GM21717 (cell line): ENCODE data around the gene EFHD2.
"Not testable (repeated sequence)": the region's sequence is repeated elsewhere in the genome, so short reads cannot be mapped to it uniquely, and the experiment has no call there.

Experiments used
- ATAC-seq: cut with Tn5 transposase; IDR thresholded peaks from one replicate; pipeline ENCODE4 v1.9.1; 2021; ENCODE audit warnings: mild to moderate bottlenecking, moderate library complexity; ENCODE audit not compliant: unreplicated experiment

Gene EFHD2, protein sequence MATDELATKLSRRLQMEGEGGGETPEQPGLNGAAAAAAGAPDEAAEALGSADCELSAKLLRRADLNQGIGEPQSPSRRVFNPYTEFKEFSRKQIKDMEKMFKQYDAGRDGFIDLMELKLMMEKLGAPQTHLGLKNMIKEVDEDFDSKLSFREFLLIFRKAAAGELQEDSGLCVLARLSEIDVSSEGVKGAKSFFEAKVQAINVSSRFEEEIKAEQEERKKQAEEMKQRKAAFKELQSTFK

DNA sequence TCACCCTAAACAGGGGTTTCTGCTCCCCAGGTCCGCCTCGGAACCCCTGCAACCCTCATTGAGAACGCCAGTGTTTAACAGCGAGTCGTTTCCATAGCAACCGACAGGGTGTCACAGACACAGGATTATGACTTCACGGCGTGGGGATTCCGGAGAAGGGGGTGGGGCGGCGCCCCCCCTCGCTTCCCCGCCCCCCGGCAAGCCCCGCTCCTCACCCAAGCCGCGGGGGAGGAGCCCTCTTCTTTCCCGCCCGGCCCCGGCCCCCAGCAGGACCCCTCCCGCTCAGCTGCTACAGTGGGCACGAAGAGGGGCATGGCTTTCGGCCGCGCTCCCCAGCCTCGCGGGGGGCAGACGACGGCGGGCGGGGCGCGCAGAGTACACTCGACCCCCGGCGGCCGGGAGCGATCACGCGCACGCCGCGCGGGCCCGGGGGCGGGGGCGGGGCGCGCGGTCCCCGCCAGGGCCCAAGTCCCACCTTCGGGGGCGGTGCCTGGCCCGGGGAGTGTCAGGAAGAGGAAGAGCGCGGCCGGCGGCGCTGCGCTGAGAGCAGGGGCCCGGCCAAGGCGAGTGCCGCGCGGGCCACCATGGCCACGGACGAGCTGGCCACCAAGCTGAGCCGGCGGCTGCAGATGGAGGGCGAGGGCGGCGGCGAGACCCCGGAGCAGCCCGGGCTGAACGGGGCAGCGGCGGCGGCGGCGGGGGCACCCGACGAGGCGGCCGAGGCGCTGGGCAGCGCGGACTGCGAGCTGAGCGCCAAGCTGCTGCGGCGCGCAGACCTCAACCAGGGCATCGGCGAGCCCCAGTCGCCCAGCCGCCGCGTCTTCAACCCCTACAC lies at the start of gene EFHD2:
Gene EFHD2, plus strand, starts transcription at position 501 of the 835 bp plus-strand sequence. Its CDS starts 84 bp downstream, at position 585.
- ATAC-seq = peak; percentile 78

DNA sequence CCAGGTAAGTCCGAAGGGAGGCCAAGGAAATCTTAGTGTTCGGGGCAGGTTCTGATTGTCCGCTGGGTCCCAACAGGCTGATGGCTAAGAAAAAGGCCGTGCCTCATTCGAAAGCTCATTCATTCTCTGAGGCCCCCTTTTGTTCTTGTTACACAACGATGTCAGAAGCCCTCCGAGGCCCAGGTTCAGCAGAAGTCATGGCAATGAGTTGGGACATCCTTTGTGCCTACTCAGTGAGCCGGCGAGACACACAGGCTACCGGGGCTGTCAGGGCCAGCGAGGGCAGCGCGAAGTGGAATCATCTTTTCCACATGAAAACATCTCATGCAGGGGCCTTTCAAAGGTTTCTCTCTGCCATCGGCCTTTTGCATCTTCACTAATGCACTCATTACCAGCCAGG lies 49.0 kb upstream of the EFHD2 start:
- no peak for ATAC-seq

DNA sequence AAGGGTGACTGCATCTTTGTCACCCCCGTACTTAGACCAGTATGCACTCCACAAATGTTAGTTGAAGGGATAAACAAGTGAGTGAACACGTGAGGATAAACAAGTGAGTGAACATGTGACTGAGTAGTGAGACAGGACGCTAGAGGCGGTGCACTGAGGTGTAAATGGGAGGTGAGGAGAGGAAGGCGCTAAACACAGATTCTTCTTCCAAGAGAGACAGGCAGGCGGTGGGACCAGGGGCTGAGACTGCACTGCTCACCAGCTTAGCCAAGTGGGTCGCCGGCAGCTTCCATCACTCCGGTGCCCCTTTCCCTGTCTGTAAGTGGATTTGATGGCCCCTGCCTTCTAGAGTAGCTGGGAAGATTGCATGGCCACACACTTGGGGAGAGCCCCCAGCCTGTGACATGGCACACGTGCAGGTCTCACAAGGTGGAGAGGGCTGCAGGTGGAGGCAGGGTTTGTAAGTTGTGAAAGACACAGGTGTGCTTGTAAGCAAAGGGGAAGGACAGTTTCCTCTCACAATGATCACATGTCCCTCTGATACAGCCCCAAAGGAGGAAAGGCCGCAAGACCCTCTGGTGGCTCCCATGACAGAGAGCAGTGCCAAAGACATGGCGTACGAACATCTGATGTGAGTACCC lies 47.5 kb upstream of the EFHD2 start:
- ATAC-seq = no peak

DNA sequence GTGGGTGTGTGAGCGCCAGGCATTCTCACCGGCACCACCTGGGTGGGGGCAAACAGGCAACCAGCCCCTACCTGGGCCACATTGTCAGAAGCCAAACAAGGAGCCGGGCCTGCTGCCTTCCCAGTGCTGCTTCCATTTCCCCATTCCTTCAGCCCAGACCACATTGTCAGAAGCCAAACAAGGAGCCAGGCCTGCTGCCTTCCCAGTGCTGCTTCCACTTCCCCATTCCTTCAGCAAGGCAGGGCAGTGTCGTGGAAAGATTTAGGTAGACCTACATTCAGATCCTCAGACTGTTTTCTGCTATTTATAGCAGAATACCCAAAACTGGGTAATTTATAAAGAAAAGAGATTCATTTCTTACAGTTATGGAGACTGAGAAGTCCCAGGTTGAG lies 47.0 kb upstream of the EFHD2 start:
- ATAC-seq = no peak

DNA sequence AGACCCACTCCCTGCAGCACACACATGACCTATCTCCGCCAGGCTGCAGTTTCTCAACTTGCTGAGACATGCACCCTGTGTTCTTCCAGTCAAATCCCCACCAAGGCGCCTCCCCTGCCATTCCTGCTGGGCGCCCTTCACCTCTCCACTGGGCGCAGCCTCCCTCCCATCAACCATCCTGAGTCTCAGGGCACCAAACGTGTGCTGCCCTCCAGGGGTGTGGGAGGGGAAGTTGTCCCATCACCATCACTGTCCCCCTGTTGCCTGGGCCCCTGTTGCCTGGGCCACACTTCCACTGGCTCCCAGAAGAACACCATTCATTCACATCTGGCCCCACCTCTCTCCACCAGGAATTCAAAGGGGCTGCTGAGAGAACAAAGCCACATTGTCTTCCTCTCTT lies 44.9 kb upstream of the EFHD2 start:
- ATAC-seq = no peak

DNA sequence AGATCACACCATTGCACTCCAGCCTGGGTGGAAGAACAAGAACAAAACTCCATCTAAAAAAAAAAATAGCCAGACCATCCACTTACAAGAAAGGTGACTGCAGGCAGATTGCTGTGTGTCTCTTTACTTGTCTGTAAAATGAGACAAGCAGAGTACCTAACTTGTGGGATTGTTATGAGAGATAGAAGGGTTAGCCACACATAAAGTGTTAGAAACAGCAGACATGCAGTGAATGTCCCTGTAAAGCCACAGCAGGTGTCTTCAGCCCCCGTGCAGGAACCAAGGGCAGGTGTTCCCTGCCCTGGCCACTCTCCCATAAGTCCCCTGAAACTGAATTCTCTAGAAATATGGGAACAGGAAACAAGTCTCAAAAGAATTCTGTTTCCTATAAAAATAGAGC lies 40.8 kb upstream of the EFHD2 start:
- no peak for ATAC-seq

DNA sequence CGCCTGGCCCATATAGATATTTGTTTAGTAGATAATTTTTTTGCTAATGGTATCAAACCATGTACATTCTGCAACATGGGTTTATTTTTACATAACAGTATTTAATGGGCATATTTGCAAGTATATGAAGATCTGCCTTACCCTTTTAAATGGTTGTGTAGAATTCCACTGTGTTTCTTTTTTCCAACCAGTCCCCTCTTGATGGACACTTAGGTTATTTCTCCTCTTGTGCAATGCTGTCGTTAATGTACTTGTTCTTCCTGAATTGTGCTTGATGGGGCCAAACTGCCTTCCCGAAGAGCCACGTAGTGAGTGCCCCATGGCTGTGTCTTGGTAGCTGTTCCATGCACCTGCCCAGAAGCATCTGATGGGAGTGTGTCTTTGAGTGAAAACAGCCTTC lies 39.4 kb upstream of the EFHD2 start:
- ATAC-seq = no peak

DNA sequence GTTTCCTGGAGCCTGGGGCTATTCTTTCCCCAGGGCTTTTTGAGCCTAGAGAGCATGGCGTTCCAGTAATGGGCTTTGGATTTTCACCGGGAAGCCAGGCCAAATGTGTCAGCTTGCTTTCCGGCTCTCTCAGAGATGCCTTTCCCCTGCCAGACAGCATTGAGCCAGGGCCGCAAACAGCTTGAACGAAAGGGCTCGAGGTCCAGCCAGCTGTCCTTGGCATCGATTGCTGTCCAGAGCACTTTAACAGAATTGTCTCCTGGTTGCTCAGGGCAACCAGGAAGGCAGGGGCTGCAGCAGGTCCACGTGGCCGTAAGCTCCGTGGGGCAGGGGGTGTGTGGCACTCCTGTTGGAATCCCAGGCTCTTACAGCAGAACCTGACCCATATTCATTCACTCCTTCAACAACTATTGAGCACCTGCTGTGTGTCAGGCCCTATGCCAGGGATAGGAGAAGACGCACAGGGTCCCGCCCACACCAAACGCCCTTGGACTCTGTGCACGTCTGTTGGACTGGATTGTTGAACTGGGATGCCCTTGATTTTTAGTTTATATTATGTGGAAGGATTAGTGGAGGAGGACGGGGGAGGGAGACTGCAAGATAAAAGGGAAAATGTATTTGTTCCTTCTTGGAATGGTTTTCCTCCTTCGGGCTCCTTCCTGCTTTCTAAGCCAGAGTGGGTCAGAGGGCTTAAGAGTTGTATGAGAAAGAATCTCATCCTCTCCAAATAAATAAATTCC lies 38.7 kb upstream of the EFHD2 start:
- ATAC-seq = no peak

DNA sequence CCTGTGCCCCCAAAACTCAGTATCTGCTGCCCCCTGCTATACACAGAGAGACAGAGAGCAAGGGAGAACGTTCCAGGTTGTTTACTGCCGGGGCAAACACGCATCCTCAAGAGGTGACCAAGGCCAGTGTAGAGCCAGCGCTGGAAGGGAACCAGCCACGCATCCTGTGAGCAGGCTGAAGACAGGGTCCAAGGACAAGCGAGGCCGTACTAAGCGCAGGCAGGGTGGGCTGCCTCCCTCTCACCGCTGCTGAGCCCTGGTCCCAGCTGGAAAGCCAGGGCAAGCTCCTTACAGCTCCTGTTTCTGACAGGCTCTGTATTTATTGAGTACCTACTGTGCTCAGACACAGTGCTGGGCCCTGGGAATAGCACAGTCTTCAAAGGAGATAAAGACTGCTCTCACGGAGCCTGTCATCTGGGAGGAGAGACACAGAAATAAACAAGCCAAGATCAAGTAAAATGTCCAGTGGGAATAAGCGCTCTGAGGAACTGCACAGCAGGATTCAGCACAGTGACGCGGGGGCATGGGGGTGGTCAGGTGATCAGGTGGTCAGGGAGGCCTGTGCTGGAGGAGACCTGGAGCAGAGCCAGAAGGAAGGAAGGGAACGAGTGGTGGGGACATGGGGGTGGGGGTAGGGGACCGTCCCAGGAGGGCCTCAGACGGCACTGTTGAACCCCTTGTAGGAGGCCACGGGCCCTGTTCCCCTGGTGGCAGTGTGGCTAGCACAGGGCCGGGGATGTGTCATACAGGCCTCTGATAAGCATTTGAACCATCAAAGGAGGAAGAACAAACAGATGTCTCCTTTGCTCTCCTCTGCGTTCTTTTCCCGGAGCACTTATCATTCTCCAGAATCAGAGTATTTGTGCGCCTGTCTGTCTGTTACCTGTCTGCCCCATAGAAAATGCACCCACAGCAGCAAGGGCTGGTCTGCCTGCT lies 37.8 kb upstream of the EFHD2 start:
- no peak for ATAC-seq

DNA sequence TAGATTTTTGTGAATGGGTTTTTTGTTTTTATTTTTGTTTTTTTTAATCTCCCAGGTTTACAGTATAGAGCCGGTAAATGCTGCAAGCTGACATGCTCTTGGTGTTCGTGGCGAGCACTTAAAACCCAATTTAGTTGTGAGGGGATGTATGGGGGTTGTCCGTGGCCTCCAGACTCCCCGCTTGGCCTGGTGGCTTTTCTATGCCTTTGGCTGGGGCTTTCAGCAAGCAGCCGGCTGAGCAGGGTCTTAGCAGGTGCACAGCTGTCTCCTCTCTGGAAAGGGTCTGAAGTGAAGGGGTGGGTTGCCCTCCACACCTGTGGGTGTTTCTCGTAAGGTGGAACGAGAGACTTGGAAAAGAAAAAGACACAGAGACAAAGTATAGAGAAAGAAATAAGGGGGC lies 31.0 kb upstream of the EFHD2 start:
- no peak for ATAC-seq

DNA sequence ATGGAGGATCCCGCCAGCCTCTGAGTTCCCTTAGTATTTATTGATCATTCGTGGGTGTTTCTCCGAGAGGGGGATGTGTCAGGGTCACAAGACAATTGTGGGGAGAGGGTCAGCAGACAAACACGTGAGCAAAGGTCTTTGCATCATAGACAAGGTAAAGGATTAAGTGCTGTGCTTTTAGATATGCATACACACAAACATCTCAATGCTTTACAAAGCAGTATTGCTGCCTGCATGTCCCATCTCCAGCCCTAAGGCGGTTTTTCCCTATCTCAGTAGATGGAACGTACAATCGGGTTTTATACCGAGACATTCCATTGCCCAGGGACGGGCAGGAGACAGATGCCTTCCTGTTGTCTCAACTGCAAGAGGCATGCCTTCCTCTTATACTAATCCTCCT lies 30.5 kb upstream of the EFHD2 start:
- not testable (repeated sequence) for ATAC-seq

DNA sequence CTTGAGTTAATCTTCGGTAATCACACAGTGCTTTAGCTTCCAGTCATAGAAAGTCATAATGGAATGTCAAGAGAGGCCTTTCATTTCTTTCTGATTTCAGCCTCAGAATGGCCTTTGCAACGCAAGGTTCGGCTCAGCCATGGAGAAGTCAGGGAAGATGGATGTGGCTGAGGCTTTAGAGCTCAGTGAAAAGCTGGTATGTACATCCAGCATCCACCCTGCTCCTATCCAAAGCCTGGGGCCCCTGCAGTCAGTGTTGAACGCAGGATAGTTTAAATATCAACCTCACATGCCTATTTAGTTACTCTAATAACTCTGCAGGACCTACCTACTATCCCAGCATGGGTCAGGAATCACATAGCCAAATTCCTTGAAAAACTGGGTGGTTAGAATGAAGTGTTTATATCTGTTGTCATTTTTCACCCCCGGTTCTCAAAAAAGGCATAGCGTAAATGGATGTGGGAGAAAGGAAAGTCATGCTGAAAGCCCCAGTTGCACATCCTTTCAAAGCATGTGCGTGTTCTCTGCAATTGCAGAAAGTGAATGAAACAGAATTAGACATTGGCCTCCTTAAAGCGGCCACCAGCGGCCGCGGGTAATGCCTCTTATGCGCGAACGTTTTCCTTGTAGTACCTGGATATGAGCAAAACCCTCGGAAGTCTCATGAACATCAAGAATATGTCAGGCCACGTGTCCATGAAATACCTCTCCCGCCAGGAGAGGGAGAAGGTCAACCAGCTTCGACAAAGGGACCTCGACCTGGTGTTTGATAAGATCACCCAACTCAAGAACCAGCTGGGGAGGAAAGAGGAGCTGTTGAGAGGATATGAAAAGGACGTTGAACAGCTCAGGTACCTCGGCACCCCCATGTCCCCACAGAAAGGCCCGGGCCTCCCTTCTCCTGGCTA lies 28.8 kb upstream of the EFHD2 start:
- no peak for ATAC-seq

DNA sequence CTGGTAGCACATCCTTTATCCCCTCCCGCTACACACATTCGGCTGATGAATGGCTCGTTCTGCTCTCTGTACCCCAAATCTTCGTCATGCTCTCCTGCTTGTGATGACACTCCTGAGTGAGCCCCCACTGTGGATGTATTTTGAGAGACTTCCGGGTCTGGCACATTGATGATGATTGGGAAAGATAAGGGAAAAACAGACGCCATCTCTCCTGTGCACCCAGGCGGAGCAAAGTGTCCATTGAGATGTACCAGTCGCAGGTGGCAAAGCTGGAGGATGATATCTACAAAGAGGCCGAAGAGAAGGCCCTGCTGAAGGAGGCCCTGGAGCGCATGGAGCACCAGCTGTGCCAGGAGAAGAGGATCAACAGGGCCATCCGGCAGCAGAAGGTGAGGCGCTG lies 27.9 kb upstream of the EFHD2 start:
- no peak for ATAC-seq

DNA sequence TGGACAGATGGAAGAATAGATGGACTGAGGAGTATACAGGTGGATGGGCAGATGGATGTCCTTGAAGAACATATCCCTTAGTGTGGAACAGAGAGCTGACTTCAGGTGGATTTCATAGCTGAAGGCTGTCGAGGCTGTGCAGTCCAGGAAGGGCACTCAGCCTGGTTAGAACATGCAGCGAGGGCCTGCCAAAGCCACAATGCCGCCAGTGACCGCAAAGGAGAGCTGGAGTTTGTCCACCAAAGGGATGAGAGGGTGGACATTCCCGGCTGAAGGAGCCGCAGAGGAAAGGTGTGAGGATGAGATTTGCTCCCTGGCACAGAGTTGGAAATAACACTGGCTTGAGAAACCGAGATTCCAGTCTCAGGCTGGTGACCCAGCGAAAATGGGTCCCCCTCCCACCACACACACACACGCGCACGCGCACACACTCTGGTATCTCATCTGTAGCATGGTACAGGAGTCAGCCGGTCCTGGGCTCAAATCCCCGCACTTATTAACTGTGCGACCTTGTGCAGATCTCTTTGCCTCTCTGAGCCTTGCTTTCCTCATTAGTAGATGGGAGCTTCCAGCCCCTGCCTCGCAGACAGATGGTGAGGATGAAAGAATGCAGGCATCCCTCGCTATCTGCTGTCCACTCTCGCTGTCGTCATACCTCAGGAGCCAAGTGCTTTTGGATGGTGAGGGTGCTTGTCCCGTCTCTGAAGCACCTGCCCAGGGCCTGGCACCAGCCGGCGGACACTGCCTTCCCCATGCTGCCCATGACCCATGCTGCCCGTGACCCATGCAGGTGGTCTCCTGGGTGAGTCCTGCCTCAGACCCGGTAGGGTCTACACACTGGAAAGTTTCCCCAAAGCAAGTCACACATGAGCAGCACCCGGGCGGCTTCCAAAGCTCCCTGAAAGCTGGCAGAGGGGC lies 26.8 kb upstream of the EFHD2 start:
- no peak for ATAC-seq

DNA sequence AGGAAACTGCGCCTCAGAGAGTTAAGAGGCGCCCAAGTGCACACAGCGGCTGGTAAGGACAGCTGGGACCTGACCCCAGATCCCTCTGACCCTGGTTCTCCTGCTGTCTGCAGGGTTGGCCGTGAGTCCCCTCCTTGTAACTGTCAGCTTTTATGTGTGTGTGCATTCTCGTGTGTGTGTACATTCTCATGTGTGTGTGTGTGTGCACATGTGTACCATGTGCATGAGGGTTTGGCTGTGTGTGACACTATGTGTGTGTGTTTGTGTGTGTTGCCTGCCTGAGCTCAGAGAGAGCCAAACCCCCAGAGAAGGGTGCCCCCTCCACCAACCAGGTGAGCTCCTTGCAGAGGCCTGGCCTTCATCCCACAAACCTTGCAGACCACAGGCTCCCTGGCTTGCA lies 25.9 kb upstream of the EFHD2 start:
- ATAC-seq = no peak

DNA sequence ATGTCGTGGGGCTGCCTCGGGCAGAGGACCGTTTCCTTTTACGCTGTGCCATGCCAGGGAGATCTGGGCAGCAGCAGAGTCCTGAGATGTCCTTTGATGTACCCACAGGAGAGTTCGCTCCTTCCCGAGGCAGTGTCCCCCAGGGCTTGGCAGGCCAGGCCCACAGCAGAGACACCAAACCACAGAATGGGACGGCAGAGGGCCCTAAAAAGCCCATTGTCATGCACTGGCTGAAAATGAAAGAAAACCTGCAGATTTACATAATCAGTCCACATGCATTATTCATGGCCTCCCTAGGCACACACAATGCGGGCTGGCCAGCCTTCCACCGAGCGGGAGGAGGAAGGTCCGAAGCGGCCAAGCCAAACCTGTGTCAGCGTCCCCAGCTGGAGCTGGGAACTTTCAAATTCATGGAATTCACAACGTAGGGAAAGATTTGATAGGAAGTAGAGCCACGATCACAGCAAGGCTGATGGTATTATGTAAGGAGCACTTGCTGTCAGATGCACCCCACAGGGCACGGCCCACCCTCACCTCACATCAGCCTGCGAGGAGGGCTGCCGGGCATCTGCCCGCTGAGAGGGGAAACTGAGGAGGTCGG lies 25.3 kb upstream of the EFHD2 start:
- ATAC-seq = peak; percentile 68

DNA sequence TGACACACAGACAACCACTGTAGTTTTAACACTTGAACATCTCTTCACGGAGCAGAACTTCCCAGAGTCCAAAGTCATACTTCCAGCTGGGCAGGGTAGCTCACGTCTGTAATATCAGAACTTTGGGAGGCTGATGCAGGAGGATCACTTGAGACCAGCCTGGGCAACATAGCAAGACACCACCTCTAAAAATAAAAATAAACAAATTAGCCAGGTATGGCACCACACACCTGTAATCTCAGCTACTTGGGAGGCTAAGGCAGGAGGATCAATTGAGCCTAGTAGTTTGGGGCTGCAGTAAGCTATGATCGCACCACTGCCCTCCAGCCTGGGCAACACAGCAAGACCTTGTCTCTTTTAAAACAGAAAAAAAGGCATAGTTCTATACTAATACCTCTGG lies 24.3 kb upstream of the EFHD2 start:
- ATAC-seq = no peak
